Measurements from ENCODE around the gene ARID1B.

The ARID1B gene

GRCh38 chr6:157251586-157252247 lies 474.5 kb downstream of the ARID1B start:
- peaks cover 12% of the 10 kb centered on the region for H3K27me3 ChIP-seq
- H3K4me3 ChIP-seq (ENCODE audit: low read depth in 1 of 2, low read length in 1 of 2): no peak overlapping the region
- H3K9me3 ChIP-seq: no peaks in the 10 kb centered on the region
- H3K36me3 ChIP-seq: no peaks in the 10 kb centered on the region
- TF ChIP-seq CTCF (IDR thresholded peaks at IDR 0.05): no peak
- no peaks in the 10 kb centered on the region for H3K4me1 ChIP-seq (ENCODE audit: control insufficient read depth in 1 of 2, insufficient read depth in 1 of 2, low read depth in 1 of 2, low read length in 1 of 2)
- H3K27ac ChIP-seq: no peak overlapping the region

GRCh38 chr6:157253017-157253416 lies 475.8 kb downstream of the ARID1B start:
- Histone ChIP-seq H3K4me1 (ENCODE audit: control insufficient read depth in 1 of 2, insufficient read depth in 1 of 2, low read depth in 1 of 2, low read length in 1 of 2) (no peaks in the 10 kb centered on the region), H3K4me3 (ENCODE audit: low read depth in 1 of 2, low read length in 1 of 2) (no peak overlapping the region), H3K27me3 (peaks cover 12% of the 10 kb centered on the region), H3K36me3 (no peaks in the 10 kb centered on the region), H3K27ac (no peak overlapping the region), H3K9me3 (no peaks in the 10 kb centered on the region)
- no peak for TF ChIP-seq CTCF (IDR thresholded peaks at IDR 0.05)

- H3K27ac ChIP-seq: no peak overlapping the region
- H3K36me3 ChIP-seq: no peaks in the 10 kb centered on the region
- H3K27me3 ChIP-seq: peaks cover 12% of the 10 kb centered on the region
- no peaks in the 10 kb centered on the region for H3K9me3 ChIP-seq
- H3K4me3 ChIP-seq (ENCODE audit: low read depth in 1 of 2, low read length in 1 of 2): no peak overlapping the region
- H3K4me1 ChIP-seq (ENCODE audit: control insufficient read depth in 1 of 2, insufficient read depth in 1 of 2, low read depth in 1 of 2, low read length in 1 of 2): no peaks in the 10 kb centered on the region
- no peak for TF ChIP-seq CTCF (IDR thresholded peaks at IDR 0.05)
These were observed 476.5 kb downstream of the ARID1B start for GRCh38 chr6:157253699-157254098.

GRCh38 chr6:157254538-157254937 lies 477.4 kb downstream of the ARID1B start:
- no peak overlapping the region for H3K4me3 ChIP-seq (ENCODE audit: low read depth in 1 of 2, low read length in 1 of 2)
- no peaks in the 10 kb centered on the region for H3K36me3 ChIP-seq
- no peaks in the 10 kb centered on the region for H3K9me3 ChIP-seq
- H3K4me1 ChIP-seq (ENCODE audit: control insufficient read depth in 1 of 2, insufficient read depth in 1 of 2, low read depth in 1 of 2, low read length in 1 of 2): no peaks in the 10 kb centered on the region
- H3K27me3 ChIP-seq: peaks cover 10% of the 10 kb centered on the region
- no peak for TF ChIP-seq CTCF (IDR thresholded peaks at IDR 0.05)
- H3K27ac ChIP-seq: no peak overlapping the region

GRCh38 chr6:157255079-157255478 lies 477.9 kb downstream of the ARID1B start:
- no peaks in the 10 kb centered on the region for H3K4me1 ChIP-seq (ENCODE audit: control insufficient read depth in 1 of 2, insufficient read depth in 1 of 2, low read depth in 1 of 2, low read length in 1 of 2)
- H3K9me3 ChIP-seq: no peaks in the 10 kb centered on the region
- no peak overlapping the region for H3K4me3 ChIP-seq (ENCODE audit: low read depth in 1 of 2, low read length in 1 of 2)
- TF ChIP-seq CTCF (IDR thresholded peaks at IDR 0.05): no peak
- no peaks in the 10 kb centered on the region for H3K36me3 ChIP-seq
- H3K27me3 ChIP-seq: peaks cover 5% of the 10 kb centered on the region
- H3K27ac ChIP-seq: no peak overlapping the region

Data from neutrophil (primary cell).